Measurements from ENCODE around the gene PRPF8. TPM values are rescaled to one million over a fixed set of nuclear protein-coding genes. Genes with fewer than 3 reads are reported as not detected.
"Not testable (repeated sequence)": the region's sequence is repeated elsewhere in the genome, so short reads cannot be mapped to it uniquely, and the experiment has no call there.

Gene PRPF8
- polyA plus RNA-seq, 3 donors = 53.3 to 128 (median 78.0) TPM

DNA sequence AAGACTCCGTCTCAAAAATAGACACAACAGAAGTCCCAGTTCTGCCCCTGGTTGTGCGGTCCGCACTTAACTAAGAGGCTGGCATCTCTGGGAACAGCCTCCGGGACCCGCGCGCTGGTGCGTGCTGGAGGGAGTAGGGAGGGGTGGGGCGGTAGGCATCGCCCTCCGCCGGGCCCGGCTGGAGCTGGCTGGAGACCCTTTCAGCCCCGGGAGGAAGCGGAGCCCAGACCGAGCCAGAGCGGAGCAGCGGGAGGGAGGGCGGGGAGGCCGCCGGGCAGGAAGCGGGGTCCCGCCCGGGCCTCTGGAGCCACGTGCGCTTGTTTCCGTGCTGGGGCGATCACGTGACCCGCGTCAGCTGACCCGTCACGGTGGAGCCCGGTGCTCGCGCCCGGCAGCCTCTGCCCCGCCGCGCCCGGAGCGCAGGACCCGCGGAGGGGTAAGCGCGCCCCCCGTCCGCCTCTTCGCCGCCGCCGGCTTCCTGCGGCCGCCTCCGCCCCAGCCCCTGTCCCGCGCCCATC, 39.7 kb upstream of the PRPF8 start, which contains the start of gene WDR81:
Gene WDR81 (plus strand): TSS at position 354 of the 518 bp plus-strand sequence. CDS start 256 bp downstream, outside the sequence.
- H3K79me2 ChIP-seq (ENCODE audit: insufficient read depth, low read length) = peaks cover 37% of the 10 kb centered on the region
- no peaks in the 10 kb centered on the region for H3K9me3 Mint-ChIP-seq
- peak within 1 kb of the TSS; percentile 95 for H3K4me2 ChIP-seq (replicated peaks; ENCODE audit: extremely low read depth, low read length, poor library complexity, severe bottlenecking)
- H3K9me3 ChIP-seq (replicated peaks in 1 of 2; ENCODE audit: control insufficient read depth in 1 of 2, insufficient read depth in 1 of 2, low read length in 2 of 2) = no peaks in the 10 kb centered on the region
- peak within 1 kb of the TSS; percentile 73 to 85 for H3K27ac ChIP-seq (ENCODE audit: low read depth in 1 of 2, low read length in 2 of 2)
- peaks cover 14 to 38% of the 10 kb centered on the region in 2 donors for H3K36me3 Mint-ChIP-seq
- H3K9ac ChIP-seq (ENCODE audit: insufficient read depth, low read length, poor library complexity, severe bottlenecking) = peak within 1 kb of the TSS; percentile 83
- TF ChIP-seq, protein P1, sequence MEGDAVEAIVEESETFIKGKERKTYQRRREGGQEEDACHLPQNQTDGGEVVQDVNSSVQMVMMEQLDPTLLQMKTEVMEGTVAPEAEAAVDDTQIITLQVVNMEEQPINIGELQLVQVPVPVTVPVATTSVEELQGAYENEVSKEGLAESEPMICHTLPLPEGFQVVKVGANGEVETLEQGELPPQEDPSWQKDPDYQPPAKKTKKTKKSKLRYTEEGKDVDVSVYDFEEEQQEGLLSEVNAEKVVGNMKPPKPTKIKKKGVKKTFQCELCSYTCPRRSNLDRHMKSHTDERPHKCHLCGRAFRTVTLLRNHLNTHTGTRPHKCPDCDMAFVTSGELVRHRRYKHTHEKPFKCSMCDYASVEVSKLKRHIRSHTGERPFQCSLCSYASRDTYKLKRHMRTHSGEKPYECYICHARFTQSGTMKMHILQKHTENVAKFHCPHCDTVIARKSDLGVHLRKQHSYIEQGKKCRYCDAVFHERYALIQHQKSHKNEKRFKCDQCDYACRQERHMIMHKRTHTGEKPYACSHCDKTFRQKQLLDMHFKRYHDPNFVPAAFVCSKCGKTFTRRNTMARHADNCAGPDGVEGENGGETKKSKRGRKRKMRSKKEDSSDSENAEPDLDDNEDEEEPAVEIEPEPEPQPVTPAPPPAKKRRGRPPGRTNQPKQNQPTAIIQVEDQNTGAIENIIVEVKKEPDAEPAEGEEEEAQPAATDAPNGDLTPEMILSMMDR (IDR thresholded peaks at IDR 0.05) = no peak
- under 1% methylated on average over 54 of the region's 57 CpGs for WGBS (ENCODE audit: insufficient coverage)
- H3K27me3 ChIP-seq (ENCODE audit: control insufficient read depth in 2 of 2, insufficient read depth in 2 of 2, low read length in 2 of 2) = no peaks in the 10 kb centered on the region
- H3K27ac Mint-ChIP-seq = peak within 1 kb of the TSS; percentile 79 to 89 (median 85)
- H3K4me1 ChIP-seq (ENCODE audit: control insufficient read depth in 1 of 2, insufficient read depth in 2 of 2, low read length in 2 of 2) = peaks cover 34 to 43% of the 10 kb centered on the region in 2 donors
- peak within 1 kb of the TSS; percentile 83 for H2AFZ ChIP-seq (ENCODE audit: insufficient read depth, low read depth, low read length, poor library complexity, severe bottlenecking)
- H4K20me1 ChIP-seq (ENCODE audit: insufficient read depth, low read length) = peaks cover 44% of the 10 kb centered on the region
- intact Hi-C loops (cut with micrococcal nuclease) = loop anchor here (2.0 to 10.0 kb wide), 2 partner anchors 58 to 110 kb away; partner anchors contain the start of gene RPA1 (in 1 of the 2)
- peak; percentile 79 to 84 (median 81) for DNase-seq
- peak within 1 kb of the TSS; percentile 75 to 90 for H3K4me3 Mint-ChIP-seq
- peaks cover 0 to 2% (median 0%) of the 10 kb centered on the region in 3 donors for H3K27me3 Mint-ChIP-seq (ENCODE audit: low read depth in 3 of 3)
- peak within 1 kb of the TSS; percentile 74 to 90 (median 80) for H3K4me3 ChIP-seq (replicated peaks in 1 of 3; ENCODE audit: low read depth in 2 of 3, low read length in 3 of 3)
- peaks cover 36% of the 10 kb centered on the region for H3K4me1 Mint-ChIP-seq
- peaks cover 28 to 38% of the 10 kb centered on the region in 2 donors for H3K36me3 ChIP-seq (replicated peaks in 1 of 2; ENCODE audit: control insufficient read depth in 1 of 2, insufficient read depth in 2 of 2, low read length in 2 of 2)

DNA sequence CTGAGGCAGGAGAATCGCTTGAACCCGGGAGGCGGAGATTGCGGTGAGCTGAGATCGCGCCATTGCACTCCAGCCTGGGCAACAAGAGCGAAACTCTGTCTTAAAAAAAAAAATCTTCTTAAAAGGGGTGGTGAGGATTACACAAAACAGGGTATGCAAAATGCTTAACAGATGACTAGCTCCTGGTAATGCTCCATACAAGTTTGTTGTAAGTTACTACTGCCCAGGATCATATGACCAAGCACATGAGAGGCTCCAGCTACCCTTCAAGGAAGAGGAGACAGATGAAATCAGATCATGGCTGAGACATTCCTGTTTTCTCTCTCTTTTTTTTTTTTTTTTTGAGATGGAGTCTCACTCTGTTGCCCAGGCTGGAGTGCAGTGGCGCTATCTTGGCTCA, 37.4 kb upstream of the PRPF8 start:
- H4K20me1 ChIP-seq (ENCODE audit: insufficient read depth, low read length) = peaks cover 20% of the 10 kb centered on the region
- Mint-ChIP-seq H3K4me1 (peaks cover 39% of the 10 kb centered on the region), H3K36me3 (peaks cover 4 to 15% of the 10 kb centered on the region in 2 donors), H3K27ac (peak overlapping the region in 4 of 7 donors; percentile 81 to 92 (median 88))
- peaks cover 11 to 15% of the 10 kb centered on the region in 2 donors for H3K36me3 ChIP-seq (replicated peaks in 1 of 2; ENCODE audit: control insufficient read depth in 1 of 2, insufficient read depth in 2 of 2, low read length in 2 of 2)
- H3K4me1 ChIP-seq (ENCODE audit: control insufficient read depth in 1 of 2, insufficient read depth in 2 of 2, low read length in 2 of 2) = peaks cover 45 to 57% of the 10 kb centered on the region in 2 donors
- H2AFZ ChIP-seq (ENCODE audit: insufficient read depth, low read depth, low read length, poor library complexity, severe bottlenecking); DNase-seq; H3K9ac ChIP-seq (ENCODE audit: insufficient read depth, low read length, poor library complexity, severe bottlenecking); H3K4me2 ChIP-seq (replicated peaks; ENCODE audit: extremely low read depth, low read length, poor library complexity, severe bottlenecking); H3K4me3 Mint-ChIP-seq; H3K27me3 Mint-ChIP-seq (ENCODE audit: low read depth in 3 of 3); H3K9me3 ChIP-seq (replicated peaks in 1 of 2; ENCODE audit: control insufficient read depth in 1 of 2, insufficient read depth in 1 of 2, low read length in 2 of 2); H3K4me3 ChIP-seq (replicated peaks in 1 of 3; ENCODE audit: low read depth in 2 of 3, low read length in 3 of 3); H3K27ac ChIP-seq (ENCODE audit: low read depth in 1 of 2, low read length in 2 of 2); H3K9me3 Mint-ChIP-seq; H3K27me3 ChIP-seq (ENCODE audit: control insufficient read depth in 2 of 2, insufficient read depth in 2 of 2, low read length in 2 of 2): not testable (repeated sequence)
- peaks cover 26% of the 10 kb centered on the region for H3K79me2 ChIP-seq (ENCODE audit: insufficient read depth, low read length)
- intact Hi-C loops (cut with micrococcal nuclease) = loop anchor here in 1 of 2 donors (10.0 kb wide), 1 partner anchor 113 kb away; the partner anchor contains the start of gene RPA1
- 97% methylated on average over 4 of the region's 8 CpGs for WGBS (ENCODE audit: insufficient coverage)

All from CD14-positive monocyte (primary cell).